Loucy (cell line): ENCODE results near the gene NPHP3.

ENCODE experiments used
- H2AFZ ChIP-seq: fragments of 200-600 bp; sonication (generic); 2 replicates; pipeline ENCODE4 v1.6.0; 2016; ENCODE audit warnings: antibody characterized with exemption, mild to moderate bottlenecking, low read length, moderate library complexity
- H3F3A ChIP-seq: fragments of 200-600 bp; 2 replicates; pipeline ENCODE4 v1.6.0; 2016; ENCODE audit warnings: antibody characterized with exemption, low read depth, mild to moderate bottlenecking
- H3K27me3 ChIP-seq: fragments of 200-600 bp; sonication (generic); 2 replicates; pipeline ENCODE4 v1.6.1; 2014; ENCODE audit warnings: low read length, mild to moderate bottlenecking; ENCODE audit not compliant: insufficient read depth, poor library complexity, severe bottlenecking
- H3K36me3 ChIP-seq: fragments of 200-600 bp; sonication (generic); 2 replicates; pipeline ENCODE4 v1.6.1; 2016; ENCODE audit warnings: low read length; ENCODE audit not compliant: insufficient read depth
- H3K4me1 ChIP-seq: fragments of 200-600 bp; sonication (generic); 2 replicates; pipeline ENCODE4 v1.5.1; 2014; ENCODE audit warnings: low read length, mild to moderate bottlenecking; ENCODE audit not compliant: insufficient read depth, poor library complexity, severe bottlenecking
- H3K4me2 ChIP-seq: fragments of 200-600 bp; sonication (generic); 2 replicates; pipeline ENCODE4 v1.6.0; 2014; ENCODE audit warnings: antibody characterized with exemption, low read length, low read depth, mild to moderate bottlenecking; ENCODE audit not compliant: poor library complexity, severe bottlenecking
- H3K4me3 ChIP-seq: fragments of 200-600 bp; sonication (generic); 2 replicates; pipeline ENCODE4 v1.5.1; 2014; ENCODE audit warnings: low read length, mild to moderate bottlenecking, mixed read lengths; ENCODE audit not compliant: poor library complexity, severe bottlenecking
- H3K79me2 ChIP-seq: fragments of 200-600 bp; sonication (generic); 2 replicates; pipeline ENCODE4 v1.6.1; 2014; ENCODE audit warnings: low read length; ENCODE audit not compliant: insufficient read depth
- H3K9ac ChIP-seq: fragments of 200-600 bp; sonication (generic); 2 replicates; pipeline ENCODE4 v1.6.0; 2014; ENCODE audit warnings: mild to moderate bottlenecking, low read depth, low read length, moderate library complexity; ENCODE audit not compliant: poor library complexity, severe bottlenecking
- H3K9me2 ChIP-seq: fragments of 200-600 bp; sonication (generic); replicated peaks from 2 replicates; pipeline ENCODE4 v1.6.1; 2016; ENCODE audit warnings: low read depth, low read length, mixed read lengths
- H3K9me3 ChIP-seq: fragments of 200-600 bp; sonication (generic); 2 replicates; pipeline ENCODE4 v1.6.1; 2014; ENCODE audit warnings: mild to moderate bottlenecking, antibody characterized with exemption, low read length, low read depth; ENCODE audit not compliant: insufficient read depth
- H4K20me1 ChIP-seq: fragments of 200-600 bp; sonication (generic); 2 replicates; pipeline ENCODE4 v1.6.0; 2014; ENCODE audit warnings: antibody characterized with exemption, low read length, mild to moderate bottlenecking; ENCODE audit not compliant: insufficient read depth, poor library complexity, severe bottlenecking
- CTCF ChIP-seq: fragments of 200-600 bp; sonication (generic); conservative IDR thresholded peaks from 2 replicates; pipeline ENCODE4 v1.5.1; 2014; ENCODE audit warnings: mild to moderate bottlenecking, antibody characterized with exemption, low read length
- EZH2phosphoT487 ChIP-seq: fragments of 200-600 bp; IDR thresholded peaks from 2 replicates; pipeline ENCODE4 v1.6.1; 2018; ENCODE audit warnings: antibody characterized with exemption, mild to moderate bottlenecking, moderate library complexity, borderline replicate concordance

Gene NPHP3

GRCh38 chr3:132638706-132639105, 83.5 kb downstream of the NPHP3 start:
- Histone ChIP-seq H3F3A (no peaks in the 10 kb centered on the region), H3K4me2 (no peak overlapping the region), H3K9ac (no peak overlapping the region), H3K36me3 (peaks cover 18% of the 10 kb centered on the region; the same call in 1 of the 2 replicates), H3K4me1 (no peaks in the 10 kb centered on the region), H4K20me1 (no peaks in the 10 kb centered on the region), H2AFZ (no peak overlapping the region), H3K9me2 (no peaks in the 10 kb centered on the region), H3K27me3 (no peaks in the 10 kb centered on the region), H3K9me3 (no peaks in the 10 kb centered on the region), H3K79me2 (no peaks in the 10 kb centered on the region), H3K4me3 (no peak overlapping the region)
- TF ChIP-seq CTCF (no peak), EZH2phosphoT487 (no peak)

GRCh38 chr3:132637590-132637989, 84.6 kb downstream of the NPHP3 start:
- Histone ChIP-seq H3K79me2 (no peaks in the 10 kb centered on the region), H3K9me2 (no peaks in the 10 kb centered on the region), H3F3A (no peaks in the 10 kb centered on the region), H3K9me3 (no peaks in the 10 kb centered on the region), H3K4me1 (no peaks in the 10 kb centered on the region), H3K4me2 (no peak overlapping the region), H4K20me1 (no peaks in the 10 kb centered on the region), H3K9ac (no peak overlapping the region), H3K27me3 (no peaks in the 10 kb centered on the region), H3K36me3 (peaks cover 18% of the 10 kb centered on the region; the same call in 1 of the 2 replicates), H2AFZ (no peak overlapping the region), H3K4me3 (no peak overlapping the region)
- TF ChIP-seq CTCF (no peak), EZH2phosphoT487 (no peak)

GRCh38 chr3:132635052-132635451, 87.2 kb downstream of the NPHP3 start:
- no peak for TF ChIP-seq EZH2phosphoT487
- no peak for TF ChIP-seq CTCF
- Histone ChIP-seq H3K4me1 (peaks cover 2% of the 10 kb centered on the region), H3K27me3 (no peaks in the 10 kb centered on the region), H3K4me3 (no peak overlapping the region), H4K20me1 (no peaks in the 10 kb centered on the region), H2AFZ (no peak overlapping the region), H3K9me2 (no peaks in the 10 kb centered on the region), H3K4me2 (no peak overlapping the region), H3K79me2 (no peaks in the 10 kb centered on the region), H3K36me3 (peaks cover 18% of the 10 kb centered on the region; the same call in 1 of the 2 replicates), H3F3A (no peaks in the 10 kb centered on the region), H3K9ac (no peak overlapping the region), H3K9me3 (no peaks in the 10 kb centered on the region)
